ENCODE measurements around the gene RRBP1.

The RRBP1 gene

DNA sequence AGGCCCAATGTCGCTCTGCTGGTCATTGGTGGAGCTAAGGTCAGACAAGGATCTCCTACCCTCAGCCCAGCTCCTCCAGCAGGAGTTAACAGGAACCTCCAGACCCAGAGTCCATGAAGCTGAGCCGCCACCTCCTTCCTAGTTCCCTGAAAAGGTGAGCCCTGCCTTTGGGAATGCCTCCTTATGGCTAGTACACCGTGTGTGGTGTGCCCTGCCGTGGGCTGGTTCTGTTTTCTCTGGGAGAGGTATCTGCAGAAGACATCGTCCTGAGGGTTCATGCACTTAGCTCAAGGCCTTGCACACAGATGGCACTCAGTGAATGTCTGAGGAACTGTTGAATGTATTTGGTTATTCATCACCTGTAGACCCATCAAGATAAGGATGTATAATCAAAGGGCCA, 33.0 kb upstream of the RRBP1 start:
- H3K4me3 ChIP-seq (ENCODE audit: low read depth, low read length), result no peak overlapping the region
- no peak for DNase-seq (ENCODE audit: low read depth)
- in situ Hi-C loops (cut with HindIII; ENCODE audit: low sequenced_read_pairs), result no loop called here
- TF ChIP-seq, protein P1, sequence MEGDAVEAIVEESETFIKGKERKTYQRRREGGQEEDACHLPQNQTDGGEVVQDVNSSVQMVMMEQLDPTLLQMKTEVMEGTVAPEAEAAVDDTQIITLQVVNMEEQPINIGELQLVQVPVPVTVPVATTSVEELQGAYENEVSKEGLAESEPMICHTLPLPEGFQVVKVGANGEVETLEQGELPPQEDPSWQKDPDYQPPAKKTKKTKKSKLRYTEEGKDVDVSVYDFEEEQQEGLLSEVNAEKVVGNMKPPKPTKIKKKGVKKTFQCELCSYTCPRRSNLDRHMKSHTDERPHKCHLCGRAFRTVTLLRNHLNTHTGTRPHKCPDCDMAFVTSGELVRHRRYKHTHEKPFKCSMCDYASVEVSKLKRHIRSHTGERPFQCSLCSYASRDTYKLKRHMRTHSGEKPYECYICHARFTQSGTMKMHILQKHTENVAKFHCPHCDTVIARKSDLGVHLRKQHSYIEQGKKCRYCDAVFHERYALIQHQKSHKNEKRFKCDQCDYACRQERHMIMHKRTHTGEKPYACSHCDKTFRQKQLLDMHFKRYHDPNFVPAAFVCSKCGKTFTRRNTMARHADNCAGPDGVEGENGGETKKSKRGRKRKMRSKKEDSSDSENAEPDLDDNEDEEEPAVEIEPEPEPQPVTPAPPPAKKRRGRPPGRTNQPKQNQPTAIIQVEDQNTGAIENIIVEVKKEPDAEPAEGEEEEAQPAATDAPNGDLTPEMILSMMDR (IDR thresholded peaks at IDR 0.05; ENCODE audit: low read depth, low read length, missing control alignments), result no peak

DNA sequence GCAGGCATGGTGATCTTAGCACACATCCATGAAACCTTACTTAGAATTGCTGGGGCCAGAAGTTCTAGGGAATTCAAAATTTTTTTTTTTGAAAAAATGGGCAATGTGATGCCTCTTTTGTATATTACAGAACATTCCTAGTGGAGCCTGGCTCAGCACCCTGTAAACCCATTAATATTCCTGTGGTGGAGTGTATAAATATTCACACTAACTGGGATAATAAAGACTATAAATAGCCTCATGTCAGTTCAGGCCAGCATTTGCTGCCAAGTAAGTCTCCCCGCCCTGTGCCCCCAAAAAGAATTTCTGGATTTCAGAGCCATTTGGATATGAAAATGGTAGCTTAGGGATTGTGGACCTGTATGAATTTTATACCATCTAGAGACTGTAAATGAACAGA, 32.6 kb upstream of the RRBP1 start:
- TF ChIP-seq, protein P1 (IDR thresholded peaks at IDR 0.05; ENCODE audit: low read depth, low read length, missing control alignments), result no peak
- in situ Hi-C loops (cut with HindIII; ENCODE audit: low sequenced_read_pairs), result loop anchor here (5.0 kb wide), 1 partner anchor 43 kb away; no protein-coding TSS in a partner anchor
- no peak overlapping the region for H3K4me3 ChIP-seq (ENCODE audit: low read depth, low read length)
- no peak for DNase-seq (ENCODE audit: low read depth)

DNA sequence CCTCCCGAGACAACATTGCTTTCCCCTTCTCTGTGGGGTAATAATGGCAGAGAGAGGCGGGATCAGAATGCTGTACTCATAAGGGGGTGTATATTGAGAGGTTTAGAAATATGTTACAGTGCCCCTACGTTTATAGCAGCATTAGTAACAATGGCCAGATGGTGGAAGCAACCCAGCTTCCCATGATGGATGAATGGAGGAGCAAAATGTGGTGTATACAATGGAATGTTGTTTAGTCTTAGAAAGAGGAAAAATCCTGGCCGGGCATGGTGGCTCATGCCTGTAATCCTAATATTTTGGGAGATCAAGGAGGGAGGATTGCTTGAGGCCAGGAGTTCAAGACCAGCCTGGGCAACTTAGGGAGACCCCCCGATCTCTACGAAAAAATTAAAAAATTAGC, 30.7 kb upstream of the RRBP1 start:
- in situ Hi-C loops (cut with HindIII; ENCODE audit: low sequenced_read_pairs), result loop anchor here (5.0 kb wide), 1 partner anchor 45 kb away; no protein-coding TSS in a partner anchor
- TF ChIP-seq, protein P1 (IDR thresholded peaks at IDR 0.05; ENCODE audit: low read depth, low read length, missing control alignments), result no peak
- no peak for DNase-seq (ENCODE audit: low read depth)
- H3K4me3 ChIP-seq (ENCODE audit: low read depth, low read length), result no peak overlapping the region

DNA sequence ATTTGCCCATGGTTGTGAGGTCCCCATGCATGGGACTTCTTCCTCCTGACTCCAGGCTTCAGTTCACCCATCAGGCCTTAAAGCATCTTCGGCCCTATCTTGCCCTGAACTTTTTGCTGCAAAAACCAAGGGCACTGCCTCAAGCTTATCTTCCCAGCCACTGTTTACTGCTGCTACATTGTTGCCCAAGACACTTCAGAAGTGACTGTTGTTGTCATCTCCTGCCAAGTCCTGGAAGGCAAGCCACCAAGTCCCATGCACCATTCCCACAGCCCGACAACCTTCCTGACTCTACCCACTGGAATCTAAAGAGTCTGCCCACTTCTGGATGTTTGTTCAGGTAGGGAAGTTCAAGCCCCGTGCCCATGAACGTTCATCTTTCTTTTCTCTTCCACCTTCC, 30.2 kb upstream of the RRBP1 start:
- no peak for DNase-seq (ENCODE audit: low read depth)
- in situ Hi-C loops (cut with HindIII; ENCODE audit: low sequenced_read_pairs), result loop anchor here (5.0 kb wide), 1 partner anchor 45 kb away; no protein-coding TSS in a partner anchor
- no peak overlapping the region for H3K4me3 ChIP-seq (ENCODE audit: low read depth, low read length)
- TF ChIP-seq, protein P1 (IDR thresholded peaks at IDR 0.05; ENCODE audit: low read depth, low read length, missing control alignments), result no peak

DNA sequence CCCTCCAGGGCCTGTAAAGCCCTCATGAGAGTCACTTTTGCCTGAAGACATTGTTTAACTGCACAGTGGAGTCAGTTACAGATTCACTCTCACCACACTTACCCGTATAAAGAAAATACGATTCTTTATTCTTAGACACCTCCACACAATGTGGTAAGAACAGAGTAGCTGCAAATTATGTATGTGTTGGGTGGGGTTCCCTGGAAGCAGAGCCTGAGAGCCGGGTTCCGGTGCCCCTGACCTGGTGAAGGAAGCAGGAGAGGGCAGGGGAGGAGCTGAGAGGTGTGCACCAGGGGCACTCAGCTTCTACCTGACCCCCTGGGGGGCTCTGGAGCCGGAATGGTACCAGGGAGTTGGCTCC, 29.2 kb upstream of the RRBP1 start:
- no peak for DNase-seq (ENCODE audit: low read depth)
- in situ Hi-C loops (cut with HindIII; ENCODE audit: low sequenced_read_pairs), result loop anchor here (5.0 kb wide), 1 partner anchor 46 kb away; no protein-coding TSS in a partner anchor
- TF ChIP-seq, protein P1 (IDR thresholded peaks at IDR 0.05; ENCODE audit: low read depth, low read length, missing control alignments), result no peak
- no peak overlapping the region for H3K4me3 ChIP-seq (ENCODE audit: low read depth, low read length)

DNA sequence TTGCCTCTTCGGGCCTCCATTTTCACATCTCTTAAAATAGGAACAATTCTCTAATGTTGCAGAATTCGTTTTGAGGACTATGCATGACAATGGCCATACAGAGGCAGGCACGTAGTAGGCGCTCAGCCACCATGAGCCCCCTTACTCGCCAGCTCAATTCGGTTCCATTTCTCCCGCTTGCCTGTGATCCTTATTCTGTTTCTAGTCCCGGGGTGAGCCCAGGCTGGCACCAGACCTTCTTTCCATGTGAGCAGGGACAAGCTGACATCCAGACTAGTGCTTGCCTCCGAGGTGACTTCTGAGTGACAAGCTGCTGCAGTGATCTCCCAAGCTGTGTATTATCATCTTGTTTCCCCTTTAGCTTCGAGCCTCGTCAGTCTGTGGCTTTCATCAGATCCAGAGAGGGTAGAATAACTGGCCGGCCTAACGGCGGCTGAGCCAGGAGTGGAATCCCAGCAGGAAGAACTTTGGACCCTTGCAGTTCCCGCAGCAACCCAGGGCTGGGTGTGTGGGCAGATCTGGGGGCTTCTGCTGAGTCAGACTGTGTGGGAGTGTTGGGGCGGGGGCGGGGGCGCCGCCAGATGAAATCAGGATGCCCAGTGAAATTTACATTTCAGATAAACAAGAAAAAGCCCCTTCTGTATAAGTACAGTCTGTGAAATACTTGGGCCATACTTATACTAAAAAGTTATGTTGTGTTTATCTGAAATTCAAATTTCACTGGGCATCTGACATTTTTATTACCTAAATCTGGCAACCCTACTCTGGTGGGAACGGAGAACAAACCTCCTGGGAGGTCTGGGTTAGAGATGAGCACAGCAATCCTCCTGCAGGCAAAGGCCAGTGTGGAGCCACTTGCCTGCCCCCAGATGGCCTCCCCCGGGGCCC, 28.6 kb upstream of the RRBP1 start:
- H3K4me3 ChIP-seq (ENCODE audit: low read depth, low read length), result no peak overlapping the region
- in situ Hi-C loops (cut with HindIII; ENCODE audit: low sequenced_read_pairs), result loop anchor here (5.0 kb wide), 1 partner anchor 47 kb away; no protein-coding TSS in a partner anchor
- TF ChIP-seq, protein P1 (IDR thresholded peaks at IDR 0.05; ENCODE audit: low read depth, low read length, missing control alignments), result no peak
- DNase-seq (ENCODE audit: low read depth), result no peak
